ENCODE results near the gene DNM3. TPM values are rescaled to one million over a fixed set of nuclear protein-coding genes. Genes with fewer than 3 reads are reported as not detected.

The DNM3 gene
- total and polyA plus RNA-seq, 2 of the 8 experiments (the other 6 are each of a cell fraction or from before 2014, with no cell fraction given): 2.0 to 8.5 TPM

DNA sequence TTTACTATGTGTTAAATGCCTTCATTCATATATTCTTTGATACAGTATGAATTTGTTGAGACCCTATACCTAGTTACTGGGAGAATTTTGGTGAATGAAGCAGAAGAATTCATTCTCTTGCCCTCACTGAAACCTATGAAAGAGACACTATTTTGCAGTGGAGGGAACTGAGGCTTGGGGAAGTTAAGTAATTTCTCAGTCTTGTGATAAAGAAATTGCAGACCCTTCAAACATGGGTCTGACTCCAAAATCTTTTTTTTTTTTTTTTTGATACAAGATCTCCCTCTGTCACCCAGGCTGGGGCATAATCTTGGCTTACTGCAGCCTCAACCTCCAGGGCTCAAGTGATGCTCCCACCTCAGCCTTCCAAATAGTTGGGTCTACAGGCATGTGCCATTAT is 132.1 kb downstream of the DNM3 start (continued):
- TF ChIP-seq TBP (IDR thresholded peaks at IDR 0.05; ENCODE audit: low read depth, low read length): no peak
- TF ChIP-seq CHD2 (IDR thresholded peaks at IDR 0.05; ENCODE audit: low read length): no peak
- no peak for TF ChIP-seq BRCA1 (IDR thresholded peaks at IDR 0.05; ENCODE audit: low read depth, low read length)
- no peak for TF ChIP-seq CEBPB (IDR thresholded peaks at IDR 0.05; ENCODE audit: low read depth, low read length)

All from H1 (cell line).